GM12878 (cell line): Measurements from ENCODE around the gene BNIP3. TPM values are rescaled to one million over a fixed set of nuclear protein-coding genes. Genes with fewer than 3 reads are reported as not detected.
A peak's percentile ranks its signal among the peaks of the same experiment; 100 is the strongest.

Experiments
- ATAC-seq: fragments of 200-7000 bp; cut with Tn5 transposase; 3 replicates; pipeline ENCODE4 v1.9.1; 2020; ENCODE audit warnings: mild to moderate bottlenecking, moderate library complexity
- BruUV-seq: library from RNA; stranded (reverse); fragments of 400-500 nt; replicated peaks from 2 replicates; lab custom pipeline; 2021; lab: Mats Ljungman, UMichigan
- CTCF ChIA-PET: fragments of 300-600 bp; sonication (Branson Sonifier 250); formaldehyde crosslinking; extraction: SDS; loops from one replicate; lab custom pipeline; 2021; ENCODE audit warnings: inconsistent platforms; lab: Yijun Ruan, JAX
- POLR2A ChIA-PET: fragments of 350-600 bp; formaldehyde crosslinking; extraction: SDS; loops from one replicate; lab custom pipeline; 2021; ENCODE audit warnings: inconsistent platforms; lab: Charles Lee
- RAD21 ChIA-PET: fragments of 300-600 bp; sonication (Branson Sonifier 250); formaldehyde crosslinking; loops from one replicate; lab custom pipeline; 2023; ENCODE audit warnings: antibody characterized with exemption; ENCODE audit not compliant: unreplicated experiment; lab: Charles Lee
- SMC1A ChIA-PET: fragments of 300-600 bp; sonication (Branson Sonifier 250); formaldehyde crosslinking; loops from one replicate; lab custom pipeline; 2023; ENCODE audit not compliant: unreplicated experiment, uncharacterized antibody; lab: Charles Lee
- DNase-seq: peaks from one replicate; pipeline ENCODE4 v3.0.0-alpha.2; 2011; ENCODE audit warnings: low read depth, low spot score
- FAIRE-seq: peaks from 3 replicates; lab custom pipeline; 2011; peaks lifted over from hg19 to GRCh38; lab: Jason Lieb, UNC
- H2AFZ ChIP-seq: 2 replicates; pipeline ENCODE4 v1.6.0; 2011; ENCODE audit warnings: low read depth, low read length, control low read depth; ENCODE audit not compliant: control insufficient read depth
- H3K27ac ChIP-seq: 2 replicates; pipeline ENCODE4 v1.5.1; 2011; ENCODE audit warnings: control low read depth; ENCODE audit not compliant: control insufficient read depth, insufficient read depth
- H3K27me3 ChIP-seq, 2 experiments: replicated peaks in 1 of 2; 2 replicates each; pipeline versions ENCODE4 v1.6.0 to v1.6.1; 2011; ENCODE audit warnings: low read length in 1 of 2; ENCODE audit not compliant: control insufficient read depth in 2 of 2, insufficient read depth in 2 of 2
- H3K36me3 ChIP-seq, 2 experiments: 2 replicates each; pipeline ENCODE4 v1.5.1; 2011; ENCODE audit warnings: low read length in 1 of 2; ENCODE audit not compliant: control insufficient read depth in 2 of 2, insufficient read depth in 2 of 2
- H3K4me1 ChIP-seq: 2 replicates; pipeline ENCODE4 v1.6.1; 2011; ENCODE audit warnings: mild to moderate bottlenecking, low read length, moderate library complexity, mixed read lengths; ENCODE audit not compliant: control insufficient read depth, insufficient read depth
- H3K4me2 ChIP-seq: 2 replicates; pipeline ENCODE4 v1.6.0; 2011; ENCODE audit warnings: control low read depth; ENCODE audit not compliant: control insufficient read depth, insufficient read depth
- H3K4me3 ChIP-seq: fragments of 200-600 bp; sonication (generic); 2 replicates; pipeline ENCODE4 v1.5.1; 2016
- H3K79me2 ChIP-seq: 2 replicates; pipeline ENCODE4 v1.6.0; 2011; ENCODE audit warnings: low read length; ENCODE audit not compliant: control insufficient read depth, insufficient read depth
- H3K9ac ChIP-seq: 2 replicates; pipeline ENCODE4 v1.8.0; 2011; ENCODE audit warnings: low read length, control low read depth, mixed read lengths; ENCODE audit not compliant: control insufficient read depth, insufficient read depth
- H3K9me3 ChIP-seq: replicated peaks from 3 replicates; pipeline ENCODE4 v1.5.1; 2011; ENCODE audit warnings: mild to moderate bottlenecking, low read length; ENCODE audit not compliant: control insufficient read depth, insufficient read depth
- H4K20me1 ChIP-seq: 2 replicates; pipeline ENCODE4 v1.6.0; 2011; ENCODE audit not compliant: control insufficient read depth, insufficient read depth
- CBX5 ChIP-seq: sonication (generic); IDR thresholded peaks from 2 replicates; pipeline ENCODE4 v1.6.1; 2016; ENCODE audit warnings: low read depth, moderate library complexity, mild to moderate bottlenecking, inconsistent platforms
- FOXM1 ChIP-seq: IDR thresholded peaks from 2 replicates; pipeline ENCODE4 v1.6.1; 2012; ENCODE audit warnings: low read depth, mild to moderate bottlenecking, inconsistent platforms, low read length, moderate library complexity
- GATAD2B ChIP-seq: fragments of 450-650 bp; conservative IDR thresholded peaks from 2 replicates; pipeline ENCODE4 v1.6.1; 2017; ENCODE audit warnings: low read depth, mild to moderate bottlenecking, moderate library complexity
- HDAC2 ChIP-seq: fragments of 200-600 bp; sonication (generic); IDR thresholded peaks from 2 replicates; pipeline ENCODE4 v1.6.1; 2017
- KAT2A ChIP-seq: conservative IDR thresholded peaks from 2 replicates; pipeline ENCODE4 v1.6.1; 2011; ENCODE audit warnings: low read depth, low read length; ENCODE audit not compliant: control insufficient read depth
- MEF2B ChIP-seq: fragments of 450-650 bp; IDR thresholded peaks from 2 replicates; pipeline ENCODE4 v1.6.1; 2018; ENCODE audit warnings: mild to moderate bottlenecking, moderate library complexity; ENCODE audit not compliant: partially characterized antibody, poor library complexity, severe bottlenecking
- MTA2 ChIP-seq: fragments of 450-650 bp; IDR thresholded peaks from 2 replicates; pipeline ENCODE4 v1.6.1; 2016; ENCODE audit warnings: low read depth, mild to moderate bottlenecking, moderate library complexity
- NKRF ChIP-seq: fragments of 450-650 bp; conservative IDR thresholded peaks from 2 replicates; pipeline ENCODE4 v1.6.1; 2017; ENCODE audit warnings: mild to moderate bottlenecking, moderate library complexity
- PML ChIP-seq: IDR thresholded peaks from 2 replicates; pipeline ENCODE4 v1.6.1; 2012; ENCODE audit warnings: low read length, inconsistent platforms
- POLR2AphosphoS2 ChIP-seq: IDR thresholded peaks from 2 replicates; pipeline ENCODE4 v1.6.1; 2011; ENCODE audit warnings: low read depth, mild to moderate bottlenecking, low read length, improper control_type of control experiment, moderate library complexity
- RB1 ChIP-seq: fragments of 450-650 bp; formaldehyde crosslinking; IDR thresholded peaks from 2 replicates; pipeline ENCODE4 v1.6.1; 2017; ENCODE audit warnings: mild to moderate bottlenecking, borderline replicate concordance
- YY1 ChIP-seq: IDR thresholded peaks from 2 replicates; pipeline ENCODE4 v1.6.1; 2011; ENCODE audit warnings: low read depth, mild to moderate bottlenecking, low read length
- ZNF592 ChIP-seq: fragments of 450-650 bp; IDR thresholded peaks from 2 replicates; pipeline ENCODE4 v1.6.1; 2017; ENCODE audit warnings: mild to moderate bottlenecking, moderate library complexity
- ZNF622 ChIP-seq: fragments of 450-650 bp; IDR thresholded peaks from 2 replicates; pipeline ENCODE4 v1.6.1; 2017; ENCODE audit warnings: mild to moderate bottlenecking, inconsistent platforms
- WGBS: methylation state at CpG from one replicate; pipeline ENCODE4 v1.1.6; 2016; ENCODE audit warnings: low lambda C conversion rate; ENCODE audit not compliant: insufficient replicate concordance, insufficient coverage; ENCODE audit errors: missing lambda C conversion rate; 5-methylcytosine and 5-hydroxymethylcytosine counted together
- in situ Hi-C: fragments of 300-500 bp; cut with MboI; formaldehyde crosslinking; loops from 9 replicates; pipeline ENCODE4 v1.14.3; 2018; ENCODE audit warnings: mixed read lengths
- intact Hi-C: fragments of 100-400 bp; cut with micrococcal nuclease; formaldehyde crosslinking; loops from one replicate; pipeline ENCODE4 v1.14.2; 2022; ENCODE audit not compliant: unreplicated experiment
- polyA plus RNA-seq, 11 experiments: library from polyadenylated mRNA; depleted of rRNA in 4 of 11; unstranded in 6 of 11; stranded (reverse) in 5 of 11; fragments of >200 nt; fragmentation: Nextera tagmentation in 4 of 11; fragmentation: Illumina TruSeq in 1 of 11; extraction: Ambion mirVana in 4 of 11; extraction: Trizol in 1 of 11; gene quantifications; 1 replicate in 1 of 11; 2 replicates in 10 of 11; pipeline versions ENCODE4 v1.2.1 to v1.2.3, GENCODE V29; 2011 to 2016; ENCODE audit warnings: inconsistent platforms in 2 of 11, missing spikeins in 2 of 11, low read depth in 1 of 11
- total RNA-seq, 4 experiments: library from RNA; depleted of rRNA in 3 of 4; stranded (reverse); fragments of >200 nt in 3 of 4; fragmentation: Illumina TruSeq in 1 of 4; extraction: Trizol in 1 of 4; gene quantifications; 2 replicates each; pipeline versions ENCODE4 v1.2.1 to v1.2.3, GENCODE V29; 2013 to 2021

The BNIP3 gene
- total and polyA plus RNA-seq, 10 of the 15 experiments (the other 5 are each of a cell fraction or from before 2014, with no cell fraction given) = 7.7 to 122 (median 29.9) TPM

GRCh38 chr10:131964298-131964697 is 17.4 kb downstream of the BNIP3 start:
- Histone ChIP-seq H3K4me3 (no peak overlapping the region), H3K27ac (no peak overlapping the region), H3K27me3 (no peaks in the 10 kb centered on the region), H3K4me1 (no peaks in the 10 kb centered on the region), H3K9me3 (no peaks in the 10 kb centered on the region), H2AFZ (no peak overlapping the region), H3K36me3 (peaks cover 6 to 19% of the 10 kb centered on the region in 2 experiments), H3K4me2 (no peak overlapping the region), H4K20me1 (no peaks in the 10 kb centered on the region), H3K9ac (no peak overlapping the region), H3K79me2 (no peaks in the 10 kb centered on the region)
- RAD21 ChIA-PET = no interaction called here
- 100% methylated on average over 9 of the region's 9 CpGs for WGBS
- FAIRE-seq (no peak), DNase-seq (no peak), ATAC-seq (no peak)
- SMC1A ChIA-PET = interaction anchor here (1.3 kb wide), 1 partner anchor 10 kb away, joined by 3 read pairs; no protein-coding TSS in a partner anchor
- POLR2A ChIA-PET = no interaction called here
- in situ Hi-C loops = no loop called here
- BruUV-seq = no TSS peak
- TF ChIP-seq ZNF622 (no peak), MEF2B (no peak), KAT2A (no peak), YY1 (no peak), HDAC2 (no peak), RB1 (no peak), POLR2AphosphoS2 (peak; percentile 73; the same call in 1 of the 2 replicates), PML (no peak)
- CTCF ChIA-PET = no interaction called here
- intact Hi-C loops = no loop called here

- in situ Hi-C loops = no loop called here
- TF ChIP-seq GATAD2B (no peak), NKRF (no peak), FOXM1 (no peak), MTA2 (no peak), ZNF592 (no peak), CBX5 (no peak)
Measured at GRCh38 chr10:131963811-131964210, 17.9 kb downstream of the BNIP3 start.

More at GRCh38 chr10:131963811-131964210, 17.9 kb downstream of the BNIP3 start:
- intact Hi-C loops = no loop called here
- ChIA-PET POLR2A (no interaction called here), CTCF (no interaction called here), RAD21 (no interaction called here), SMC1A (no interaction called here)
- FAIRE-seq (no peak), ATAC-seq (no peak), DNase-seq (no peak)
- Histone ChIP-seq H3K27me3 (no peaks in the 10 kb centered on the region), H3K36me3 (peaks cover 2 to 15% of the 10 kb centered on the region in 2 experiments), H3K9ac (no peak overlapping the region), H3K4me3 (no peak overlapping the region), H3K4me2 (no peak overlapping the region), H2AFZ (no peak overlapping the region), H3K27ac (no peak overlapping the region), H4K20me1 (no peaks in the 10 kb centered on the region), H3K4me1 (no peaks in the 10 kb centered on the region), H3K79me2 (no peaks in the 10 kb centered on the region), H3K9me3 (no peaks in the 10 kb centered on the region)
- BruUV-seq = no TSS peak
- 95% methylated on average over 9 of the region's 9 CpGs for WGBS
